HEK293 (cell line): ENCODE measurements around the gene ZNF79.

Source experiments
- KLF16 ChIP-seq: fragments of 450-650 bp; formaldehyde crosslinking; IDR thresholded peaks from 2 replicates; pipeline ENCODE4 v1.5.1; 2017; ENCODE audit warnings: missing biosample characterization, missing genetic modification characterization
- PRDM1 ChIP-seq: fragments of 450-650 bp; formaldehyde crosslinking; IDR thresholded peaks from 2 replicates; pipeline ENCODE4; 2016; ENCODE audit warnings: missing biosample characterization, missing genetic modification characterization
- SP2 ChIP-seq: fragments of 450-650 bp; formaldehyde crosslinking; IDR thresholded peaks from 2 replicates; pipeline ENCODE4 v1.5.1; 2016; ENCODE audit warnings: missing biosample characterization, missing genetic modification characterization
- YY1 ChIP-seq: fragments of 450-650 bp; formaldehyde crosslinking; IDR thresholded peaks from 2 replicates; pipeline ENCODE4 v1.5.1; 2018; ENCODE audit warnings: missing biosample characterization, missing genetic modification characterization
- ZBTB1 ChIP-seq: fragments of 450-650 bp; formaldehyde crosslinking; IDR thresholded peaks from 2 replicates; pipeline ENCODE4 v1.5.1; 2016; ENCODE audit warnings: missing biosample characterization, missing genetic modification characterization
- ZBTB21 ChIP-seq: fragments of 450-650 bp; formaldehyde crosslinking; IDR thresholded peaks from 2 replicates; pipeline ENCODE4 v1.5.1; 2017; ENCODE audit warnings: missing biosample characterization, missing genetic modification characterization
- ZBTB8A ChIP-seq: fragments of 450-650 bp; formaldehyde crosslinking; IDR thresholded peaks from 2 replicates; pipeline ENCODE4 v1.5.1; 2016; ENCODE audit warnings: missing biosample characterization, missing genetic modification characterization
- ZNF133 ChIP-seq: fragments of 450-650 bp; formaldehyde crosslinking; IDR thresholded peaks from 2 replicates; pipeline ENCODE4 v1.5.1; 2016; ENCODE audit warnings: missing biosample characterization, missing genetic modification characterization
- ZNF214 ChIP-seq: fragments of 450-650 bp; formaldehyde crosslinking; IDR thresholded peaks from 2 replicates; pipeline ENCODE4 v1.5.1; 2017; ENCODE audit warnings: missing biosample characterization, mild to moderate bottlenecking, missing genetic modification characterization, borderline replicate concordance
- ZNF248 ChIP-seq: fragments of 450-650 bp; formaldehyde crosslinking; IDR thresholded peaks from 2 replicates; pipeline ENCODE4 v1.5.1; 2017; ENCODE audit warnings: missing biosample characterization, missing genetic modification characterization
- ZNF341 ChIP-seq: fragments of 450-650 bp; formaldehyde crosslinking; IDR thresholded peaks from 2 replicates; pipeline ENCODE4; 2016; ENCODE audit warnings: low read depth, missing biosample characterization, missing genetic modification characterization
- ZNF501 ChIP-seq: fragments of 450-650 bp; formaldehyde crosslinking; IDR thresholded peaks from 2 replicates; pipeline ENCODE4 v1.5.1; 2016; ENCODE audit warnings: missing biosample characterization, missing genetic modification characterization
- ZNF560 ChIP-seq: fragments of 450-650 bp; formaldehyde crosslinking; IDR thresholded peaks from 2 replicates; pipeline ENCODE4 v1.5.1; 2017; ENCODE audit warnings: missing biosample characterization, missing genetic modification characterization, borderline replicate concordance
- ZNF561 ChIP-seq: fragments of 450-650 bp; IDR thresholded peaks from 2 replicates; pipeline ENCODE4 v1.5.1; 2018; ENCODE audit warnings: missing biosample characterization, missing genetic modification characterization, borderline replicate concordance
- ZNF654 ChIP-seq: fragments of 450-650 bp; formaldehyde crosslinking; IDR thresholded peaks from 2 replicates; pipeline ENCODE4 v1.5.1; 2016; ENCODE audit warnings: low read depth, missing biosample characterization, missing genetic modification characterization
- ZNF660 ChIP-seq: fragments of 450-650 bp; IDR thresholded peaks from 2 replicates; pipeline ENCODE4 v1.5.1; 2018; ENCODE audit warnings: missing biosample characterization, mild to moderate bottlenecking, missing genetic modification characterization
- ZNF76 ChIP-seq: fragments of 450-650 bp; formaldehyde crosslinking; IDR thresholded peaks from 2 replicates; pipeline ENCODE4; 2016; ENCODE audit warnings: low read depth, missing biosample characterization, missing genetic modification characterization, borderline replicate concordance
- TF ChIP-seq, protein P1 (sequence below): fragments of 450-650 bp; formaldehyde crosslinking; IDR thresholded peaks from 2 replicates; pipeline ENCODE4 v1.5.1; 2017; ENCODE audit warnings: missing biosample characterization, missing genetic modification characterization
- TF ChIP-seq, protein P2 (sequence below): fragments of 450-650 bp; IDR thresholded peaks from 2 replicates; pipeline ENCODE4 v1.5.1; 2018; ENCODE audit warnings: missing biosample characterization, mild to moderate bottlenecking, missing genetic modification characterization
- TF ChIP-seq, protein P3 (sequence below): fragments of 450-650 bp; formaldehyde crosslinking; IDR thresholded peaks from 2 replicates; pipeline ENCODE4 v1.5.1; 2016; ENCODE audit warnings: missing biosample characterization, missing genetic modification characterization
- TF ChIP-seq, protein P4 (sequence below): fragments of 450-650 bp; formaldehyde crosslinking; IDR thresholded peaks from 2 replicates; pipeline ENCODE4 v1.5.1; 2016; ENCODE audit warnings: missing biosample characterization, missing genetic modification characterization, low read depth
- TF ChIP-seq, protein P5 (sequence below): fragments of 450-650 bp; formaldehyde crosslinking; IDR thresholded peaks from 2 replicates; pipeline ENCODE4 v1.5.1; 2016; ENCODE audit warnings: missing biosample characterization, missing genetic modification characterization
- TF ChIP-seq, protein P6 (sequence below): fragments of 450-650 bp; formaldehyde crosslinking; IDR thresholded peaks from 2 replicates; pipeline ENCODE4 v1.5.1; 2017; ENCODE audit warnings: missing biosample characterization, missing genetic modification characterization
- TF ChIP-seq, protein P7 (sequence below): fragments of 450-650 bp; formaldehyde crosslinking; IDR thresholded peaks from 2 replicates; pipeline ENCODE4 v1.5.1; 2016; ENCODE audit warnings: missing biosample characterization, missing genetic modification characterization, borderline replicate concordance

The ZNF79 gene

DNA sequence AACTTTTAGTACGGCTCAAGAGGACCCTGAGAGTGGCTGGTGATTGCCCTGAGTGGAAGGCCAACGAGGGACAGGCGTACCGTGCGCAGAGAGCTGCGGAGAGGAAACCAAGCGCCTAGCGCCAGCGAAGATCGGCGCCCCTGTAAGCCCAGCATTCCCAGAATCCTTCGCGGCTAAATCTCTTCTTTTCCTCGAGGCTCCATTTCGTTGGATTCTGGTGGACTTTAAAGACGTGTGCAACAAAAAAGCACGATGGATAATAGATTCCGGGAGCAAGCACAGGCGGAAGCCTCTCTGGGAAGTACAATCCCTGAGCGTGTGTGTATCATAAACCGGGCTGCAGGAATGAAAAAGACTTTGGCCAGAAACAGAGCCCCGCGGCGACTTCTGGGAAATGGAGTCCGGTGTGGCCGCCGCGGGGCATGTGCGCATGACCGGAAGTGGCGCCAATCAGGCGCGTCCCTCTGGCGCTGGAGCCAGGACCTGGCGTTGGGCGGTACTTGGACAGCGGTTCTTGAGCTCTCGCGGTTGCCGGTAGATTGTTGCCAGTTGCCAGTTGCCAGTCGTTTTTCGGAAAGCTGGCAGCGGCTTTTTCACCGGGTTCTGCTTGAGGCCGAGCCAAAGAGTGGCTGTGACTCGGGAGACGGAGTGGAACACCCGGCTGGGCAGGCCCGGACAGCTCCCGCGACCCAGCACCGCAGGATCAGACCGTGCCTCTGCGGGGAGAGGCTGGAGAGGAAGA is at the start of gene ZNF79 (continued):
- TF ChIP-seq, protein P1, sequence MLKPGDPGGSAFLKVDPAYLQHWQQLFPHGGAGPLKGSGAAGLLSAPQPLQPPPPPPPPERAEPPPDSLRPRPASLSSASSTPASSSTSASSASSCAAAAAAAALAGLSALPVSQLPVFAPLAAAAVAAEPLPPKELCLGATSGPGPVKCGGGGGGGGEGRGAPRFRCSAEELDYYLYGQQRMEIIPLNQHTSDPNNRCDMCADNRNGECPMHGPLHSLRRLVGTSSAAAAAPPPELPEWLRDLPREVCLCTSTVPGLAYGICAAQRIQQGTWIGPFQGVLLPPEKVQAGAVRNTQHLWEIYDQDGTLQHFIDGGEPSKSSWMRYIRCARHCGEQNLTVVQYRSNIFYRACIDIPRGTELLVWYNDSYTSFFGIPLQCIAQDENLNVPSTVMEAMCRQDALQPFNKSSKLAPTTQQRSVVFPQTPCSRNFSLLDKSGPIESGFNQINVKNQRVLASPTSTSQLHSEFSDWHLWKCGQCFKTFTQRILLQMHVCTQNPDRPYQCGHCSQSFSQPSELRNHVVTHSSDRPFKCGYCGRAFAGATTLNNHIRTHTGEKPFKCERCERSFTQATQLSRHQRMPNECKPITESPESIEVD, result no peak
- TF ChIP-seq ZBTB8A (tag by site-specific recombination) (peak; percentile 89), KLF16 (tag by site-specific recombination) (0 out of 2 replicates have a peak, but pooled peaks have one; percentile 41), ZNF660 (tag by site-specific recombination) (no peak), ZNF248 (tag by site-specific recombination) (no peak), ZNF133 (tag by site-specific recombination) (no peak), ZNF76 (peak; percentile 95), YY1 (tag by site-specific recombination) (0 out of 2 replicates have a peak, but pooled peaks have one; percentile 29), ZNF501 (tag by site-specific recombination) (peak; percentile 41; the same call in 1 of the 2 replicates), ZBTB21 (tag by site-specific recombination) (0 out of 2 replicates have a peak, but pooled peaks have one; percentile 38), ZBTB1 (tag by site-specific recombination) (no peak), ZNF341 (no peak), ZNF561 (tag by site-specific recombination) (0 out of 2 replicates have a peak, but pooled peaks have one; percentile 4), ZNF214 (tag by site-specific recombination) (no peak), PRDM1 (tag by site-specific recombination) (no peak), SP2 (tag by site-specific recombination) (peak; percentile 61), ZNF654 (tag by site-specific recombination) (no peak), ZNF560 (tag by site-specific recombination) (no peak)
- TF ChIP-seq, protein P2, sequence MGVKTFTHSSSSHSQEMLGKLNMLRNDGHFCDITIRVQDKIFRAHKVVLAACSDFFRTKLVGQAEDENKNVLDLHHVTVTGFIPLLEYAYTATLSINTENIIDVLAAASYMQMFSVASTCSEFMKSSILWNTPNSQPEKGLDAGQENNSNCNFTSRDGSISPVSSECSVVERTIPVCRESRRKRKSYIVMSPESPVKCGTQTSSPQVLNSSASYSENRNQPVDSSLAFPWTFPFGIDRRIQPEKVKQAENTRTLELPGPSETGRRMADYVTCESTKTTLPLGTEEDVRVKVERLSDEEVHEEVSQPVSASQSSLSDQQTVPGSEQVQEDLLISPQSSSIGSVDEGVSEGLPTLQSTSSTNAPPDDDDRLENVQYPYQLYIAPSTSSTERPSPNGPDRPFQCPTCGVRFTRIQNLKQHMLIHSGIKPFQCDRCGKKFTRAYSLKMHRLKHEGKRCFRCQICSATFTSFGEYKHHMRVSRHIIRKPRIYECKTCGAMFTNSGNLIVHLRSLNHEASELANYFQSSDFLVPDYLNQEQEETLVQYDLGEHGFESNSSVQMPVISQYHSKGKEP (tag by site-specific recombination), result no peak
- TF ChIP-seq, protein P3, sequence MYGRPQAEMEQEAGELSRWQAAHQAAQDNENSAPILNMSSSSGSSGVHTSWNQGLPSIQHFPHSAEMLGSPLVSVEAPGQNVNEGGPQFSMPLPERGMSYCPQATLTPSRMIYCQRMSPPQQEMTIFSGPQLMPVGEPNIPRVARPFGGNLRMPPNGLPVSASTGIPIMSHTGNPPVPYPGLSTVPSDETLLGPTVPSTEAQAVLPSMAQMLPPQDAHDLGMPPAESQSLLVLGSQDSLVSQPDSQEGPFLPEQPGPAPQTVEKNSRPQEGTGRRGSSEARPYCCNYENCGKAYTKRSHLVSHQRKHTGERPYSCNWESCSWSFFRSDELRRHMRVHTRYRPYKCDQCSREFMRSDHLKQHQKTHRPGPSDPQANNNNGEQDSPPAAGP (tag by site-specific recombination), result peak; percentile 41; the same call in 1 of the 2 replicates
- TF ChIP-seq, protein P4, sequence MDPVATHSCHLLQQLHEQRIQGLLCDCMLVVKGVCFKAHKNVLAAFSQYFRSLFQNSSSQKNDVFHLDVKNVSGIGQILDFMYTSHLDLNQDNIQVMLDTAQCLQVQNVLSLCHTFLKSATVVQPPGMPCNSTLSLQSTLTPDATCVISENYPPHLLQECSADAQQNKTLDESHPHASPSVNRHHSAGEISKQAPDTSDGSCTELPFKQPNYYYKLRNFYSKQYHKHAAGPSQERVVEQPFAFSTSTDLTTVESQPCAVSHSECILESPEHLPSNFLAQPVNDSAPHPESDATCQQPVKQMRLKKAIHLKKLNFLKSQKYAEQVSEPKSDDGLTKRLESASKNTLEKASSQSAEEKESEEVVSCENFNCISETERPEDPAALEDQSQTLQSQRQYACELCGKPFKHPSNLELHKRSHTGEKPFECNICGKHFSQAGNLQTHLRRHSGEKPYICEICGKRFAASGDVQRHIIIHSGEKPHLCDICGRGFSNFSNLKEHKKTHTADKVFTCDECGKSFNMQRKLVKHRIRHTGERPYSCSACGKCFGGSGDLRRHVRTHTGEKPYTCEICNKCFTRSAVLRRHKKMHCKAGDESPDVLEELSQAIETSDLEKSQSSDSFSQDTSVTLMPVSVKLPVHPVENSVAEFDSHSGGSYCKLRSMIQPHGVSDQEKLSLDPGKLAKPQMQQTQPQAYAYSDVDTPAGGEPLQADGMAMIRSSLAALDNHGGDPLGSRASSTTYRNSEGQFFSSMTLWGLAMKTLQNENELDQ (tag by site-specific recombination), result no peak
- TF ChIP-seq, protein P5, sequence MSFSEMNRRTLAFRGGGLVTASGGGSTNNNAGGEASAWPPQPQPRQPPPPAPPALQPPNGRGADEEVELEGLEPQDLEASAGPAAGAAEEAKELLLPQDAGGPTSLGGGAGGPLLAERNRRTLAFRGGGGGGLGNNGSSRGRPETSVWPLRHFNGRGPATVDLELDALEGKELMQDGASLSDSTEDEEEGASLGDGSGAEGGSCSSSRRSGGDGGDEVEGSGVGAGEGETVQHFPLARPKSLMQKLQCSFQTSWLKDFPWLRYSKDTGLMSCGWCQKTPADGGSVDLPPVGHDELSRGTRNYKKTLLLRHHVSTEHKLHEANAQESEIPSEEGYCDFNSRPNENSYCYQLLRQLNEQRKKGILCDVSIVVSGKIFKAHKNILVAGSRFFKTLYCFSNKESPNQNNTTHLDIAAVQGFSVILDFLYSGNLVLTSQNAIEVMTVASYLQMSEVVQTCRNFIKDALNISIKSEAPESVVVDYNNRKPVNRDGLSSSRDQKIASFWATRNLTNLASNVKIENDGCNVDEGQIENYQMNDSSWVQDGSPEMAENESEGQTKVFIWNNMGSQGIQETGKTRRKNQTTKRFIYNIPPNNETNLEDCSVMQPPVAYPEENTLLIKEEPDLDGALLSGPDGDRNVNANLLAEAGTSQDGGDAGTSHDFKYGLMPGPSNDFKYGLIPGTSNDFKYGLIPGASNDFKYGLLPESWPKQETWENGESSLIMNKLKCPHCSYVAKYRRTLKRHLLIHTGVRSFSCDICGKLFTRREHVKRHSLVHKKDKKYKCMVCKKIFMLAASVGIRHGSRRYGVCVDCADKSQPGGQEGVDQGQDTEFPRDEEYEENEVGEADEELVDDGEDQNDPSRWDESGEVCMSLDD (tag by site-specific recombination), result 0 out of 2 replicates have a peak, but pooled peaks have one; percentile 17
- TF ChIP-seq, protein P6, sequence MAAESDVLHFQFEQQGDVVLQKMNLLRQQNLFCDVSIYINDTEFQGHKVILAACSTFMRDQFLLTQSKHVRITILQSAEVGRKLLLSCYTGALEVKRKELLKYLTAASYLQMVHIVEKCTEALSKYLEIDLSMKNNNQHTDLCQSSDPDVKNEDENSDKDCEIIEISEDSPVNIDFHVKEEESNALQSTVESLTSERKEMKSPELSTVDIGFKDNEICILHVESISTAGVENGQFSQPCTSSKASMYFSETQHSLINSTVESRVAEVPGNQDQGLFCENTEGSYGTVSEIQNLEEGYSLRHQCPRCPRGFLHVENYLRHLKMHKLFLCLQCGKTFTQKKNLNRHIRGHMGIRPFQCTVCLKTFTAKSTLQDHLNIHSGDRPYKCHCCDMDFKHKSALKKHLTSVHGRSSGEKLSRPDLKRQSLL (tag by site-specific recombination), result peak; percentile 100
- TF ChIP-seq, protein P7, sequence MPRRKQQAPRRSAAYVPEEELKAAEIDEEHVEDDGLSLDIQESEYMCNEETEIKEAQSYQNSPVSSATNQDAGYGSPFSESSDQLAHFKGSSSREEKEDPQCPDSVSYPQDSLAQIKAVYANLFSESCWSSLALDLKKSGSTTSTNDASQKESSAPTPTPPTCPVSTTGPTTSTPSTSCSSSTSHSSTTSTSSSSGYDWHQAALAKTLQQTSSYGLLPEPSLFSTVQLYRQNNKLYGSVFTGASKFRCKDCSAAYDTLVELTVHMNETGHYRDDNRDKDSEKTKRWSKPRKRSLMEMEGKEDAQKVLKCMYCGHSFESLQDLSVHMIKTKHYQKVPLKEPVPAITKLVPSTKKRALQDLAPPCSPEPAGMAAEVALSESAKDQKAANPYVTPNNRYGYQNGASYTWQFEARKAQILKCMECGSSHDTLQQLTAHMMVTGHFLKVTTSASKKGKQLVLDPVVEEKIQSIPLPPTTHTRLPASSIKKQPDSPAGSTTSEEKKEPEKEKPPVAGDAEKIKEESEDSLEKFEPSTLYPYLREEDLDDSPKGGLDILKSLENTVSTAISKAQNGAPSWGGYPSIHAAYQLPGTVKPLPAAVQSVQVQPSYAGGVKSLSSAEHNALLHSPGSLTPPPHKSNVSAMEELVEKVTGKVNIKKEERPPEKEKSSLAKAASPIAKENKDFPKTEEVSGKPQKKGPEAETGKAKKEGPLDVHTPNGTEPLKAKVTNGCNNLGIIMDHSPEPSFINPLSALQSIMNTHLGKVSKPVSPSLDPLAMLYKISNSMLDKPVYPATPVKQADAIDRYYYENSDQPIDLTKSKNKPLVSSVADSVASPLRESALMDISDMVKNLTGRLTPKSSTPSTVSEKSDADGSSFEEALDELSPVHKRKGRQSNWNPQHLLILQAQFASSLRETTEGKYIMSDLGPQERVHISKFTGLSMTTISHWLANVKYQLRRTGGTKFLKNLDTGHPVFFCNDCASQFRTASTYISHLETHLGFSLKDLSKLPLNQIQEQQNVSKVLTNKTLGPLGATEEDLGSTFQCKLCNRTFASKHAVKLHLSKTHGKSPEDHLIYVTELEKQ (tag by site-specific recombination), result no peak
